ENCODE results near the gene FTO.

Gene FTO

DNA sequence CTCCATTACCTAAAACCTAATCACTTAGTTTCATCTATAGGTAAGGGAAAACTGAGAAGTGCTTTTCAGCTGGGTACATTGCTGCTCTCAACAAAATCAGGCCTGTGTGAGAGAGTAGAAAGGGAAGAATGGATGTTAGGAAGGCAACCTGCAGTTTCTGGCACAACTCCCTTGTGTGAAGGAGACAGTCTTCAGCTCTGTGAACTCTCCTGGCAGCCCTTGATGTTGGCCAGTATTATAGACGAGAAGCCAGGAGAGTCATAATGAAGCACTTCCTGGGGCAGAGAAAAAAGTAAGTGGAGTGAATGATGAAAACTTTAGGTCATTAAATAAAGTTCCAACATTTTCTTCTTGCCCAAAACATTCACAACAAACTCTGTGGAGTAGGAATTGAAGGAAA is 322.5 kb downstream of the FTO start:
- H3K27me3 Mint-ChIP-seq: no peaks in the 10 kb centered on the region
- H3K27ac Mint-ChIP-seq: no peak overlapping the region
- peaks cover 64% of the 10 kb centered on the region for H3K36me3 Mint-ChIP-seq
- no peak overlapping the region for H3K4me3 Mint-ChIP-seq
- ATAC-seq: no peak
- H3K9me3 Mint-ChIP-seq: peaks cover 3% of the 10 kb centered on the region
- H3K4me1 Mint-ChIP-seq: no peaks in the 10 kb centered on the region

DNA sequence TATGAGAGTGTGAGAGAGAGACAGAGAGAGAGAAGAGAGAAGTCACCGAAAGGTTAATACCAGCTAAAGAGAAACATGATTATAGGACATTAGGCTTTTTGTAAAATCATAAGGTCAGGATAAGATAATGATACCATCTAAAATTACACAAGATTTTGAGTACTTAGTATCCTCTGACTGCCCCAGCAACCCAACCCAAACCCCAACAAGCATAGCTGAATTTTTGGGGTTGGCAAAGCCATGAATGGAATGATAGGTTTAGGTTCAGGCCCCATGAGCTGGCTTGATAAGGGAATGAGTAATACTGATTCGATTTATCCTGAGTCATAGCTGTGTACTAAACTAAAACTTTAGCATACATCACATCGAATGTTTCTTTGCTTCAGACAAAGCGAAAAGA is 323.1 kb downstream of the FTO start:
- Mint-ChIP-seq H3K27ac (no peak overlapping the region), H3K36me3 (peaks cover 63% of the 10 kb centered on the region), H3K9me3 (peaks cover under 1% of the 10 kb centered on the region), H3K27me3 (no peaks in the 10 kb centered on the region), H3K4me1 (no peaks in the 10 kb centered on the region), H3K4me3 (no peak overlapping the region)
- ATAC-seq: no peak

DNA sequence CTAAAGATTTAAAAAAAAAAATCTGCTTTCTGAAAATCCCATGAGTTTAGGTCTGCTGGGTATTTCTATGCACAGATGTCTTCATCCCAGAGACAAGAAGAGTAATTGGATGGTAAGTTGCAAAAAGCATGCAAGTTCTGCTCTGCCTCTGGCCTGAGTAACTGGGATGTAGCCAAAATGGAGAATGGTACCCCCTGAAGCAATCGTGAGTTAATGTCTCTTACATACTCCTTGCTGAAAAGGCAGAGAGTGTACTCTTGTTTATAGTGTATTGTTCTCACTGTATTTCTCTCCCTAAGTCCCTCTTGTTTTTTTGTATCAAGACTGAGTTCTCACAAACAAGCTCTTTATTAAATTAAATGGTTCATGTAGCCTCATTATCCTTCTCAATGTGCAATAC is 323.6 kb downstream of the FTO start:
- H3K4me3 Mint-ChIP-seq: no peak overlapping the region
- H3K27me3 Mint-ChIP-seq: no peaks in the 10 kb centered on the region
- no peaks in the 10 kb centered on the region for H3K4me1 Mint-ChIP-seq
- ATAC-seq: no peak
- H3K27ac Mint-ChIP-seq: no peak overlapping the region
- peaks cover 63% of the 10 kb centered on the region for H3K36me3 Mint-ChIP-seq
- no peaks in the 10 kb centered on the region for H3K9me3 Mint-ChIP-seq

DNA sequence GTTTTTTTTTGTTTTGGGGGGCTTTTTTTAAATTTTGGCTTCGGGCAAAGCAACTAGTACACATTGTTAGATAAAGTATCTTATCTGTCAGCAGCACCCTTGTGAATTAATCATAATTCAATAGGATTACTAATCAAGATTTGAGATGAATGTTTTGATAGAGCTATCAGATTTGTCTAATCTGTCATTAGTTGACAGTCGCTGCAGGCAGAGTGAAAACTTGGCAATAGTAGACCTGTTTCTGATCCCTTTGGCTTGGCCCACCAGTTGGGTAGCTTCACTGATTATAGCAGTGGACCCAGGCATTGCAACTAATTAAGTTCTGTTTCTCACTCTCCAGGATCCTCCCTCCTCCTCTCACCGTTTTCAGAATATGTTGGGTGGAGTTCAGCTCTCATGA is 324.0 kb downstream of the FTO start:
- Mint-ChIP-seq H3K4me3 (no peak overlapping the region), H3K36me3 (peaks cover 66% of the 10 kb centered on the region), H3K27ac (no peak overlapping the region), H3K4me1 (no peaks in the 10 kb centered on the region), H3K27me3 (no peaks in the 10 kb centered on the region), H3K9me3 (no peaks in the 10 kb centered on the region)
- no peak for ATAC-seq

DNA sequence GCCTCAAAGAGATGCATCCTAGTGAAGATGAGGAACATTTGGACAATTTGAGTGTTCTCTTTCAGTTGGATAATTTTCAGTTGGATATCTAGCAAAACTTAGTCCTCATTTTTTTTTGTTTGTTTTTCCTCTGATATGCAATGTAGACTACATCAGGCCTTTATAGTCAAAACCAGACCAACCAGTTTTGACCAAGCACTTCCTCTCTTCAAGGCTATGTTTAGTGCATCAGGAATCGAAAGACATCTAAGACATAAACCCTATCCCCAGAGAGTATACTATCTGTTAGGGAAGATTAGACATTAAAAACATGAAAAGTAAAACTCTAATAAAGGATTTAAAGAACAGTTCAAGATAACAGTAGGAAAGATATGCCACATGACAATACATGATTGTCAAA is 326.5 kb downstream of the FTO start:
- H3K36me3 Mint-ChIP-seq: peaks cover 55% of the 10 kb centered on the region
- ATAC-seq: no peak
- H3K27me3 Mint-ChIP-seq: no peaks in the 10 kb centered on the region
- H3K4me3 Mint-ChIP-seq: no peak overlapping the region
- H3K27ac Mint-ChIP-seq: no peak overlapping the region
- H3K9me3 Mint-ChIP-seq: no peaks in the 10 kb centered on the region
- no peaks in the 10 kb centered on the region for H3K4me1 Mint-ChIP-seq

DNA sequence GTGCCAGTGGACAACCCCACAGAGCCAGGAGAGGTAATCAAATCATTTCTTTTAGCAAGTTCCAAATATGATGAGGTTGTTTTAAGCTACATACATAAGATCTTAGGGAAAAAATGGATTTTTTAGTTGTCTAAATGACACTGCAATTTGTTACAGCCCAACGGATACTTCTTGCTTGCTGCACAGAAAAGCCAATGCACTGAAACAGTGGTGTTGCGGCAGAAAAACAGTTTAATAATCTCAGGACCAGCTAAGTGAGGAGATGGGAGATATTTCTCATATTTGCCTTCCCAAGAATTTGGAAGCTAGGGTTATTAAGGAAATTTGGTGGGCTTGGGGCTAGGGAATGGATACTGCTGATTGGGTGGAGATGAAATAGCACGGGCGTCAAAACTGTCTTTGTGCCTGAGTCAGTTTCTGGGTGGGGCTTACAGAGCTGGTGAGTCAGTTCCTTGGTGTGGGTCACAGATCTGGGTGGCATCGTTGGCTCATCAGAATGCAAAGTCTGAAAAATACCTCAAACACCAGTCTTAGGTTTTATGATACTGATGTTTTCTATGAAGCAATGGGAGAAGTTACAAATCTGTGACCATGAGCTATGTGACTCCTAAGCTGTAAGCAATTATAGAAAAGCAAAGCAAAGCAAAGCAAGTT is 327.3 kb downstream of the FTO start:
- H3K9me3 Mint-ChIP-seq: no peaks in the 10 kb centered on the region
- no peak for ATAC-seq
- H3K4me1 Mint-ChIP-seq: no peaks in the 10 kb centered on the region
- no peak overlapping the region for H3K27ac Mint-ChIP-seq
- H3K36me3 Mint-ChIP-seq: peaks cover 53% of the 10 kb centered on the region
- H3K27me3 Mint-ChIP-seq: no peaks in the 10 kb centered on the region
- no peak overlapping the region for H3K4me3 Mint-ChIP-seq

DNA sequence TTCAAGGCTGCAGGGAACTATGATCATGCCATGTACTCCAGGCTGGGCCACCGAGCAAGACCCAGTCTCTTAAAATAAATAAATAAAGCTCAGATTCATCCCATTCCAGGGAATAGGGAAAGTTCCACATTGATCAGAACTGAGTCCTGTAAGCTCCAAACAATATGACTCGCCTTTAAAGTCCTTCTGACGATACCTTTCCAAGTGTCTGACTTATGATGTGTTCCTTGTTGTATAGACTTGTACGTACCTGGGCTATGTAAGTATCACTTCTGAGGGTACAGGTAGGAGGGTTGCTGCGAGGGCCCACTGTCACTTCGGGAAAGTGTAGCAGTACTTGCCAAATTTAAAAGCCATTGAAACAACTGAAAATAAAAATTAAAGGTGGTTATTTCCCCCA is 329.8 kb downstream of the FTO start:
- Mint-ChIP-seq H3K4me1 (no peaks in the 10 kb centered on the region), H3K27me3 (no peaks in the 10 kb centered on the region), H3K27ac (no peak overlapping the region), H3K9me3 (no peaks in the 10 kb centered on the region), H3K4me3 (no peak overlapping the region), H3K36me3 (peaks cover 35% of the 10 kb centered on the region)
- no peak for ATAC-seq

DNA sequence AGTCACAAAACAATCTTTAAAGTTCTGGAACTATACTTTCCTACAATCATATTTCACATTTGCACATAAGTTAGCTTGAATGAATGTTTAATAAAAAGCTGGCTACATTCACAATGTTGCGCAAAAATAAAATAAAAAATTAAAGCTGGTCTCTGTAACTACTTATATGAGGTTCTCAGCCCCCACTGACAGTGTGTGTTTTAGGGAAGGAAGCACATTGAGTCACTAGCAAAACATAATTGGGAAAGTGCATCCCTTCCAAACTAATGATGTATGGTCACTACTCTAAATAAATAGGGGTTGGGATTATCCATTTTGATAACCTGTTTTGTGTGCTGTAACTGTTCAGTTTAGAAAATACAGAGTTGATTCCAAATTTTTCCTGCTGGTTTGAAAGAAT is 330.7 kb downstream of the FTO start:
- Mint-ChIP-seq H3K27me3 (no peaks in the 10 kb centered on the region), H3K4me3 (no peak overlapping the region), H3K27ac (no peak overlapping the region), H3K9me3 (no peaks in the 10 kb centered on the region), H3K4me1 (no peaks in the 10 kb centered on the region), H3K36me3 (peaks cover 34% of the 10 kb centered on the region)
- ATAC-seq: no peak

DNA sequence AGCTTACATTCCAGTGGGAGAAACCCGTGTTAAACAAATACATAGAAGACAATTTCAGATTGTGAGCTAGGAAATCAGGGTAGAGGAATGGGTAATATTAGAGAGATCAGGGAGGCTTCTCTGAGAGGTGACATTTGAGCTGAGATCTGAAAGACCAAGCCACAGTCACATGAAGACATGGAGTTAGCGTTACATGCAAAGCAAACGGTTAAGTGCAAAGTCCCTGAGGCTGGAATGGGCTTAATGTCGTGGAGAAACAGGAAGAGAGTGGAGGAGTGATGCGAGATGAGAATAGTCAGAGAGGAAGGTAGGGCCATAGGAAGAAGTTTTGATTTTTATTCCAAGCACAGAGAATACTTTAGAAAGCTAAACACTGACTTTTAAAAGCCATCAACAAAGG is 336.5 kb downstream of the FTO start:
- peaks cover 30% of the 10 kb centered on the region for H3K36me3 Mint-ChIP-seq
- no peak overlapping the region for H3K4me3 Mint-ChIP-seq

DNA sequence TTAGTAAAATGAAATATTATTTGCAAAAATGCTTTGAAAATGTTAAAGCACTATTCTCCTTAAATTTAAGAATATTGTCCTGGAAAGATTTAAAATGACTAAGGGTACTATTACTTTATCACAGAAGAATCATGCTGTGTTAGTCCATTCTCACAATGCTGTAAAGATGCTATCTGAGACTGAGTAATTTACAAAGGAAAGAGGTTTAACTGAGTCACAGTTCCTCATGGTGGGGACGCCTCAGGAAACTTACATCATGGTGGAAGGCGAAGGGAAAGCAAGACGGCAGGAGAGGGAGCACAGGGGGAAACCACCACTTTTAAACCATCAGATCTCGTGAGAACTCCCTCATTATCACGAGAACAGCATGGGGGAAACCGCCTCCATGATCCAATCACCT is 337.0 kb downstream of the FTO start:
- peaks cover 3% of the 10 kb centered on the region for H3K9me3 Mint-ChIP-seq
- no peak overlapping the region for H3K27ac Mint-ChIP-seq
- peaks cover 30% of the 10 kb centered on the region for H3K36me3 Mint-ChIP-seq
- H3K4me1 Mint-ChIP-seq: no peaks in the 10 kb centered on the region
- ATAC-seq: no peak
- H3K27me3 Mint-ChIP-seq: no peaks in the 10 kb centered on the region
- H3K4me3 Mint-ChIP-seq: no peak overlapping the region

More for the DNA sequence above, 336.5 kb downstream of the FTO start:
- peaks cover 3% of the 10 kb centered on the region for H3K9me3 Mint-ChIP-seq
- H3K4me1 Mint-ChIP-seq: no peaks in the 10 kb centered on the region
- H3K27ac Mint-ChIP-seq: no peak overlapping the region
- no peaks in the 10 kb centered on the region for H3K27me3 Mint-ChIP-seq
- no peak for ATAC-seq

DNA sequence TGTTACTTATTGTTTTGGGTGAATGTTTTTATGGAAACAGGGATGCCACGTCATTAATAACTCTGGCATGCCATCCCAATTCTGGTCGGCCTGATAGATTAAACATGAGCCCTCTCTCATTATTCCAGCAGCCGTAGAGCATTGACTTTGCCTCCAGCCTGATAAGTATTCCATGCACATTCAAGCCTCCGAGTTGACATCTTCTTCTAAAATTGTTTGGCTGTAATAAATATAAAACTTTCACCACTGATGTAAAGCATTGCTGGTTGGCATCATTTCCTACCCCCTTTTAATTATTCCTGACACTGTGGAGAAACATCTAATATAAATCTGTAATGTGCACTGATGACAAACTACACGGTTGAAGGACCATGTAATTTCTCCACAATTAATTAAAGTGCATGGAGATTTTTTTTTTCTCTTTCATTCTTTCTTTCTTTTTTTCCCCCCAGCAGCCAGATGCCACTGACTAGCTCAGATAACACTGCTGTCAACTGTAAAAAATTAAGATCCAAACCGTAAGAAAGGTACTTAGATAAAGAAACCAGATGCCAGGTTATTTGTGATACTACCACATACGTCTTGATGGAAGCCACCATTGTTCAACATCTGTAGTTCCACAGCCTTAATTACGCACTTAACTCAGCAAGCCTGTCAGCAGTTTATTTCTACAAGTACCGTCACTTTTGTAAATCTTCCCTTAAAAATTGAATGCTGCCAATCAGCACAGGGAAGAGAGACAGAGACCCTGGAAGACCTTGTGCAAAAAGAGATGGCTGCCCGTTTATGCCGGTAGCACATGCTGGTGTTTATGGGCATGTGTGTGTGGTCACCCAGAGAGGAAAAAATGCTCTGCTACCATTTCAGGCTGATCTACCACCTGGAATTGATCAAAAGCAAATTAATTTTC is 344.9 kb downstream of the FTO start:
- H3K27me3 Mint-ChIP-seq: no peaks in the 10 kb centered on the region
- H3K36me3 Mint-ChIP-seq: no peaks in the 10 kb centered on the region
- H3K4me1 Mint-ChIP-seq: no peaks in the 10 kb centered on the region
- no peak overlapping the region for H3K27ac Mint-ChIP-seq
- no peak overlapping the region for H3K4me3 Mint-ChIP-seq
- ATAC-seq: no peak
- no peaks in the 10 kb centered on the region for H3K9me3 Mint-ChIP-seq

DNA sequence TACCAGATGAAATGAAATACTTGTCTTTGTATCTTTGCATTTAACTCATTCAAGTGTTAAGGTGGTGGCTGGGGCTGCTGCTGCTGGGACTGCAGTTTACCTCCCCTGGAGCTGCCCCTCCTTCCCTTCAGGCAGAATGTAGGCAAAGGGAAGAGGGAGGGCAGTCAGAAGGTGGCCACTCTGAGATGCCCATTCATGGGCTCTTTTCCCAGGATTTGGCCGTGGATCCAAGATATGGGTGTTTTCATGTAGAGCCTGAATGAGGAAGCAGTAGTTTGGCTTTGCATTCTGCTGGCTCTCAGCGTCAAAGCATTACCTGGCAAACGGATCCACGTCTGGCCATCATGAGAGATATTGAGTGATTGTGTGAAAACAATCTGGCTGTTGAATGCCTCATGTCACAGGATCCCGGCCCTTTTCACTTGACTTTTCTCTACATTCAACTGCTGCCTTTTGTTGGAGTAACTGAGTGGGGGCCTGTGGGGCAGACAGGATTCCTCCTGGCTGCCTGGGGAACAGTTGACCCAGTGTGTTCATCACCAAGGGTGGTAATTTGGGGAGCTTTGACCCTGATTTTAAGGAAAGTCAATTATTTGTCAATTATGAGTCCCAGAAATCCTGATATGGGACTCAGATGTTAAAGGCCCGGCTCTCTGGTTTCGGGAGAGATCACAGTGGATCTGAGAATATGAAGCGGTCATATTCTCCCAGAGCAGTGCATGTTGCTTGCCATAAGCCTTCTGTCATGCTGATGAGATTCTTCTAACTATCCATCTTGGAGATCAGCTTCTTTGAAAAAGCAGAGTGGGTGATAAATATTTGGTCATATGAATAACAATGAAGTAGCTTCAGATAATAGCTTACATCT is 345.9 kb downstream of the FTO start:
- ATAC-seq: no peak

DNA sequence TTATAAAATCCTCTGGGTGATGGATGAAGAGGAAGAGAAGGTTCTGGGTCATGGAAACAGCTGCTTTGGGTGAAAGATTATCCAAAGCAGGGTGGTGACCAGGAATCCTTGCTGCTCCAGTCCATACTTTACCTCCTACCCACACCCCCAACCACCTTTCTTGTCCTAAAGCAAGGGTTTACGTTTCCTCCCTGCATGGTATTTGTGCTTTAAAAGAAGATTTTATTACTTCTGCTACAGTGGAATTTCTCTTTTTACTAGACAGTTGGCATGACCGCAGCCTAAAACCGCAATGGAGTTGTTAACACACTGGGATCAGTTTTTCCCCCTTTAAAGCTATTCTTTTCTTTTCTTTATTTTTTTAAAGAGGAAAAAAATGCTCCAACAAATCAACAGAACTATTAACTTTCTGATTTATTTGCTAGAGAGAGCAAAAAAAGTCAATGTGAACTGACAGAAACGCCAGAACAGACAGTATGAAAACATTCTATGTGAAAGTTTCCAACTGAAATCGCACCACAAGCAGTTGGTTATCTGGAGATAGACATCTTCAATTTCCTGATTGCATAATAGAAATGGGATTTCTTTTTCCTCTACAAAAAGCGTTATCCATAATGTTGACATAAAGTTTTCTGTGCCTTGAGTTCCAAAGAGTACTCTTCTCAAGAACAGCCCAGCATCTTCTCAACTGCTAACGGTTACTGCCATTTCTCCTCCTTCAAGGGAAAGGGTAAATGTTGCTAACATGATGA is 346.7 kb downstream of the FTO start:
- Mint-ChIP-seq H3K4me1 (no peaks in the 10 kb centered on the region), H3K27me3 (no peaks in the 10 kb centered on the region), H3K4me3 (no peak overlapping the region), H3K9me3 (no peaks in the 10 kb centered on the region), H3K36me3 (no peaks in the 10 kb centered on the region), H3K27ac (no peak overlapping the region)
- no peak for ATAC-seq

More for the DNA sequence above, 345.9 kb downstream of the FTO start:
- H3K27ac Mint-ChIP-seq: no peak overlapping the region
- H3K27me3 Mint-ChIP-seq: no peaks in the 10 kb centered on the region
- H3K4me3 Mint-ChIP-seq: no peak overlapping the region
- H3K36me3 Mint-ChIP-seq: no peaks in the 10 kb centered on the region
- no peaks in the 10 kb centered on the region for H3K9me3 Mint-ChIP-seq
- H3K4me1 Mint-ChIP-seq: no peaks in the 10 kb centered on the region

DNA sequence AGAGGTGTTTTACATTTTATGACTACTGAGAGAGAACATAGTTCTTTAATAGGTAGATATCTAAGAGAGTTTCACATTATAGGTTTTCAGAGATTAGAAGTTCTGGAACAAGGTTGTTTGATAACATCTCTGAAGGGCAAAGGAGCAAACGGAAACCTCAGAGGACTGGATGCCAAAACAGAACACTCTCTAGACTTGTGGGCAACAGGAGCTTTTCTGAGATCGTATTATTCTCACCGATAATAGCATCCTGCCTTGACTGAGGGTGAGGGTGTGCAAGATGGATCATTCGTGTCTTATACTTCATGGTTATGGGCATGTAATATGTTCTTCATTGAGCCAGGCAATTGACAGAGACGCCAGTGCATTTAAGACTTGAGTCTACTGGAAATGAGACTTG is 347.9 kb downstream of the FTO start:
- Mint-ChIP-seq H3K4me3 (no peak overlapping the region), H3K27ac (no peak overlapping the region), H3K27me3 (no peaks in the 10 kb centered on the region), H3K9me3 (peaks cover 2% of the 10 kb centered on the region), H3K36me3 (peaks cover 10% of the 10 kb centered on the region), H3K4me1 (no peaks in the 10 kb centered on the region)
- no peak for ATAC-seq

DNA sequence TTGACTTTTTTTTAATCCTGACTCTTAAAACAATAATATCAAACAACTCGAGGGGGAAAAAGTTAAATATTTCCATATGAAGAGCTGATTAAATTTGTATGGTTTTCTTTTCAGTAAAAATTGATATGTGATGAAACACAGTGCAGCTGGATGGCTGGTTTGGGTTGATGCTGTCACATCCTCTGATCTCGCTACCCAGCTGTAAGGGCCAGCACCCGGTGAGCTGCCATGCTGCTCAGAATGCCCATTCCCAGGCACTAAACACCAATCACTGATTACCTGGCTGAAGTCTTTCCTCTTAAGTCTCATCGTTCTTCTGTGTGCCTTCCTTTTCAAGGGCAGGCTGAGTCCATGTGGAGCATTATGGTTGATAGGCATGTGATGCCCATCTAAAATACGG is 348.3 kb downstream of the FTO start:
- H3K36me3 Mint-ChIP-seq: peaks cover 15% of the 10 kb centered on the region
- no peaks in the 10 kb centered on the region for H3K4me1 Mint-ChIP-seq
- peaks cover 2% of the 10 kb centered on the region for H3K9me3 Mint-ChIP-seq
- no peak for ATAC-seq
- H3K27me3 Mint-ChIP-seq: no peaks in the 10 kb centered on the region
- no peak overlapping the region for H3K4me3 Mint-ChIP-seq
- no peak overlapping the region for H3K27ac Mint-ChIP-seq

All from stimulated activated memory B cell treated with anti-CD40 and anti-IgM and Interleukin-4, amounts not matched to agents 10 μg/mL and 1 μg/mL and 100 μg/mL, for 72 hours (primary cell).